Stimulated activated CD8-positive, alpha-beta memory T cell treated with anti-CD3 and anti-CD28 coated beads, Interleukin-12 subunit alpha, Interleukin-12 subunit beta, amount 100 ng/mL, for 4 hours (primary cell): ENCODE data around the gene EPN3.

Source experiments
- DNase-seq: peaks from one replicate; pipeline ENCODE4 v3.0.0-alpha.2; 2020; ENCODE audit warnings: low read depth

EPN3 gene

DNA sequence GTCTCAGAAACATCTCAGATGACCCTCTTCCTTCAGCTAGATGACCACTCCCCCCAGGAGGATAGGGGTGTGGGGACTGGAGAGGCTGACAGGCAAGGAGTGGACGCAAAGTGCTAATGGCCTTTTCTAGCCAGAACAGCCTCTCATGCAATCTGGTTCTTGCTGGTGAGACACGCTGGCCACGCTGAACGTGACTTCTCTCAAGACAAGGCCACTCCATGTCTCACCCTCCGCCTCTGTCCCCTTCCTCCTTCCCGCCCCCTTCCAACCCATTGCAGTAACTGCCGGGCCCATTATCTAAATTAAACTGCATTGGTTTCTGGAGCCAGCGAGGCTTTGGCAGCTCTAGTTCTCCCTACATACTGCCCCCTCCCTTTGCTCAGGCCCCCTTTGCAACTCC is 37.5 kb downstream of the EPN3 start:
- DNase-seq: no peak

DNA sequence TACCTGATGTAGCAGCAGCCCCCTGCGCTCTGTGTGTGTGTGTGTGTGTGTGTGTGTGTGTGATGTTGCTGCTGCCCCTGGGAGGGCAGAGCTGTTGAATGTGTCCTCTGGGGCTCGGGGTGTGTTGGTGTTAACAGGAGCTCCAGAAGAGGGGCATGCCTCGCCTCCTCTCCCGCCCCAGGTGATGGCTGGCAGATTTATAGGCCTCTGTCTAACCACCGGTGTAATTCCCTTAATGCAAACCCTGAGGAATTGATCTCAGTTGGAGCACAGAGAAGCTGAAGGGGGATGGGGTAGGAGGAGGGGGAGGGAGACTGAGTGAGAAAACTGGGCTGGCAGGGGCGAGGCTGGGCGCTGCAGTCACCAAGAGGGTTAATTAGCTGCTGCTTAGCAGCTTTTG is 38.0 kb downstream of the EPN3 start:
- no peak for DNase-seq

GRCh38 chr17:50571681-50572080 is 39.1 kb downstream of the EPN3 start:
- DNase-seq: no peak

DNA sequence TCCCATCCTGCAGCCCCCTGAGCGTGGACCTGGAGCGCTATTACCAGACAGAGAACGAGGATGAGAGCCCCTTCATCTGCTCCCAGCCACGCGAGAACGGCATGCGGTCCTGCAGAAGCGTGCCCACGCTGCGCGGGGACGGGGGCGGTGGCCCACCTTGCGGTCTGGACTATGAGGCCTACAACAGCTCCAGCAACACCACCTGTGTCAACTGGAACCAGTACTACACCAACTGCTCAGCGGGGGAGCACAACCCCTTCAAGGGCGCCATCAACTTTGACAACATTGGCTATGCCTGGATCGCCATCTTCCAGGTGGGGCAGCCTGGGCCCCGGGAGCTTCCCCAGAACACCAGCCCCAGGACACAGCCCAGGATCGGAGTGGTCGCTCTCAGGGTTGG is 40.0 kb downstream of the EPN3 start:
- no peak for DNase-seq

GRCh38 chr17:50573866-50574611 is 41.5 kb downstream of the EPN3 start:
- DNase-seq: no peak

DNA sequence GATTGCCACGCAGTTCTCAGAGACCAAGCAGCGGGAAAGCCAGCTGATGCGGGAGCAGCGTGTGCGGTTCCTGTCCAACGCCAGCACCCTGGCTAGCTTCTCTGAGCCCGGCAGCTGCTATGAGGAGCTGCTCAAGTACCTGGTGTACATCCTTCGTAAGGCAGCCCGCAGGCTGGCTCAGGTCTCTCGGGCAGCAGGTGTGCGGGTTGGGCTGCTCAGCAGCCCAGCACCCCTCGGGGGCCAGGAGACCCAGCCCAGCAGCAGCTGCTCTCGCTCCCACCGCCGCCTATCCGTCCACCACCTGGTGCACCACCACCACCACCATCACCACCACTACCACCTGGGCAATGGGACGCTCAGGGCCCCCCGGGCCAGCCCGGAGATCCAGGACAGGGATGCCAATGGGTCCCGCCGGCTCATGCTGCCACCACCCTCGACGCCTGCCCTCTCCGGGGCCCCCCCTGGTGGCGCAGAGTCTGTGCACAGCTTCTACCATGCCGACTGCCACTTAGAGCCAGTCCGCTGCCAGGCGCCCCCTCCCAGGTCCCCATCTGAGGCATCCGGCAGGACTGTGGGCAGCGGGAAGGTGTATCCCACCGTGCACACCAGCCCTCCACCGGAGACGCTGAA is 43.2 kb downstream of the EPN3 start:
- no peak for DNase-seq

DNA sequence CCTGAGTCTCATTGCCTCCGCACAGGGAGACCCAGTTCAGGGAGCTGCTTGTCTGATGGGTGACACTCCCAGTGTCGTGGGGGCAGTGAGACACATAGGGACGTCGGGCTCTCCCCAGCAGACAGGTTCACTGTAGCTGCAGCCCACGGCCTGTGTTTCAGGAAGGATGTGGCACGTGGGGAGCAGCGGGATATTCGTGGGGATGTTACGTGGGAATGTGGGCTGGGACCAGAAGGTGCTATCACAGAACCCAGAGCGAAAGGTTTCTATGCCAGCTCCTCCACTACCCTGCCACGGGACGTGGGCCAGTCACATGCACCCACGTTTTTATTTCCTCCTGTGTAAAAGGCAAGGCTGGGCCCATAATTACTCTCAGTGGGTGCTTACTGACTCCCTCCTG is 44.3 kb downstream of the EPN3 start:
- DNase-seq: no peak

- no peak for DNase-seq
Observed at GRCh38 chr17:50577451-50577954, 45.0 kb downstream of the EPN3 start.

DNA sequence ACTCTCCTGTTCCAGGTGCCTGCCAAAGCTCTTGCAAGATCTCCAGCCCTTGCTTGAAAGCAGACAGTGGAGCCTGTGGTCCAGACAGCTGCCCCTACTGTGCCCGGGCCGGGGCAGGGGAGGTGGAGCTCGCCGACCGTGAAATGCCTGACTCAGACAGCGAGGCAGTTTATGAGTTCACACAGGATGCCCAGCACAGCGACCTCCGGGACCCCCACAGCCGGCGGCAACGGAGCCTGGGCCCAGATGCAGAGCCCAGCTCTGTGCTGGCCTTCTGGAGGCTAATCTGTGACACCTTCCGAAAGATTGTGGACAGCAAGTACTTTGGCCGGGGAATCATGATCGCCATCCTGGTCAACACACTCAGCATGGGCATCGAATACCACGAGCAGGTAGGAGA is 45.6 kb downstream of the EPN3 start:
- DNase-seq: no peak

DNA sequence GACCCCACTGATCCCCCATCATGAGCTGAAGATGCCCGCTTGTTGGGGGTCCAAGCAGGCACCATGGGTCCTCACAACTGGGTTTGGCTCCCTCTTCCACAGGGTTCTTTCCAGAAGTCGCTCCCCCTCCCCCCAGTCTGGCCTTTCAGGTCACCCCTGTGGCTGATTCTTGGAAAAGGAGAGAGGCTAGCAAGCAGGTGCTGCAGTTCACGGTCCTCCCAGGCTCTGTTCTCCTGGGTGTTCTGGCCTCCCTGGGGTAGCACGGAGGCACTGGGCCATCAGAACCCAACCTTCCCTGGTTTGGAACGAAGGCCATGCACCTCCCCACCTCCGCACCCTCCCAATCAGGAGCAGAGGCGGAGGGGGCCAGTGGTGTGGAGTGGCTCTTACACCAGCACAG is 46.9 kb downstream of the EPN3 start:
- no peak for DNase-seq

DNA sequence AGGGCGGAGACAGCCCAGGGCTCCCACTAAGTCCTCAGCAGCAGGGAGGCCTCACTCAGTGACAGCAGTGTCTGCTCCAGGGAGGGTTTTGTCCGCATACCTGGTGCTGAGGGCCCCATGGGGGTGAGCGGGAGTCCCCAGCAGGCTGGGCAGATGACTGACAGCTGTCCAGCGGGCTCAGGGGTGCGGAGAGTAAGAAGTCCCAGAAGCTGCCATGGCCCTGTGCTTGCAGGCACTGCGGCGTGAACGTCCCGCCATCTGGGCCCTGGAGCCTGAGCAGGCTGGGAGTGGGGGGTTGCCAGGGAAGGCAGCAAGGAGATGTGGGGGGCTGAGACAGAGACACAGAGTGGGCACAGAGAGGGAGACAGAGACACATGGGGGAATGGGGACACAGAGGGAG is 48.1 kb downstream of the EPN3 start:
- no peak for DNase-seq

GRCh38 chr17:50581316-50581715 is 48.8 kb downstream of the EPN3 start:
- no peak for DNase-seq

DNA sequence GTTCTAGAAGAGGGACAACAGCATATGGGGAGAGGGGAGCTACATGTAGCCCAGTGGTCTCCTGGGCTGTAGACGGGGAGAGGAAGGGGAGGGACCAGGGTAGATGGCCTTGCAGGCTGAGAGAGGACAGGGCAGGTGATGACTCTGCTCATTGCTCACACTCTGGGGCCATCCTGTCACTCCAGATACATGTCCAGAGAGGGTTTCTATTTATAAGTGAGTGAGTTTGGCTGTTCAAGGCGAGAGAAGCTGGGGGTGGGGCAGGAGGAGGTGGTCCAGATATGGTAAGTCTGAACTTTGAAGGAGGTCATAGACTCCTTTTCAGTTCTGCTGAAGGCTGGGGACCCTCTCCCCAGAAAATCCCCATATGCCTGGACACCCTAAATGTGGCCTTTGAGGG is 50.2 kb downstream of the EPN3 start:
- no peak for DNase-seq

GRCh38 chr17:50583641-50584040 is 51.1 kb downstream of the EPN3 start:
- DNase-seq: no peak

DNA sequence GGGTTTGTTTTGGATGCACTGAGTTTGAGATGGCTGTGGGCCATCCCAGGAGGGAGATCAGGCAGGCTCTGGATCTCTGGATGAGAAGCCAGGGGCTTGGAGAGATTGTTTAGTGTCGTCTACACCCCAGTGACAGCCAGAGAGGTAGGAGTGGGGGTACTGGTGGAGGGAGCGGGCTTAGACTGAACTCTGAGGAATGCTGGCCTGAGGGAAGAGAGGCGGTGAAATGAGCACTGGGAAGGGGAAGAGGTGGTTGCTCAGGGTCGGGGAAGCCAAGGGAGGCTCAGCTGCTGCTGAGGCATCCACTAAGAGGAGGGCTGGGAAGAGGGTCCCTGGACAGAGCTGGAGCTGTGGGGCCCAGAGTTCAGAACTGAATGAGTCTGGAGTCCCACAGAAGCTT is 51.6 kb downstream of the EPN3 start:
- no peak for DNase-seq

- DNase-seq: no peak
Observed at GRCh38 chr17:50584749-50585148, 52.2 kb downstream of the EPN3 start.

GRCh38 chr17:50585346-50585745 is 52.8 kb downstream of the EPN3 start:
- no peak for DNase-seq

DNA sequence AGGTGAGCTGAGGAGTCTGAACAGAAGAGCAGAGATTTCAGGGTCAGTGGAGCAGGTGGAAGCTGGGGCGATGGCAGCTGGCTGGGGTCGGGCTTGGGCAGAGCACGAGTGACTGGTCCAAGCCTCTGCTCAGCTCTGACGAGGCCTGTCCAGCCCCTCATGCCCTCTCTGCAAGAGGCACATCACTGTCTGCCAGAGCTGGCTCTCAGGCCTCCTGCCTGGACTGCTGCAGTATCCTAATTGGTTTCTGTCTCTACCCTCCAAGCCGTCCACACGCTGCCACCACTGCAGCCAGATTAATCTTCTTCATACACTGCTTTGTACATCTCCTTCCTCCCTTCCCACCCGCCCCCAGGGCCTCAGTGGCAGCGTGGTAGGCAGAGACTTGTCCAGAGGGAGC is 53.4 kb downstream of the EPN3 start:
- no peak for DNase-seq

DNA sequence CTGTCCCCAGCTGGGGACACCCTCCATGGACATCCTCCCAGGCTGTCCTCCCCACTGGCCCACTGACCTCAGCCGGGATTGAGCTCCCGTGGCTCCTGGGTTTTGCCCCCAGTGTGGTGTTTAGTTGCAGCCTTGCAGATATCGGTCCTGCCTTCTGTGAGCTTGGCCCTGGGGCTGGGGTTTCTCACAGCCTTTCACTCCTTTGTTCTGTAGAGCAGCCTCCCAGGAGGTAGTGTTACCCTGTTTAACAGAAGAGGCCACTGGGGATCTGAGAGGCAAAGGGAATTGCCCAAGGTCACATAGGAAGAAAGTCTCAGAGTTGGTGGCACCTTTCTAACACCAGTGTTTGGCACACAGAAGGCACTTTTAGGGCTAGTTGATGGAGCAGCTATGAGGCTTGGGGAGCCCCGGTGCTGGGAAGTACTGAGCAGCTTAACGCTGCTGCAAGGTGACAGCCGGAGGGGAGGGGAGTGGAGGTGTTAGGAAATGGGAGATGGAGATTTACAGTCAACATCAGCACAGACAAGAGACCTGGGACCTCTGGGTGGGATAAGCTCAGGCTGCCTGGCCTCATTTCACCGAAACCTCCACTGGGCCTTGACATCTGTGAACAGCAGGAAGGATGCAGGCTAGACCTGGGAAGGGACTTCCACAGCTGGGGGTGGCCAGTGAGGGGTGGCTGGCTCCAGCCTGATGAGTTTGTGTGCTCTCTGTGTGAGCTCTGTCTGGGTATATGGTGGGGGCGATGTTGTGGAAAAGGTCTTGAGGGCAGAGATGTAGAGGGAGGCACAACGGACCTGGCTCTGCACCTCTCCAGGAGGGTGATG is 54.1 kb downstream of the EPN3 start:
- no peak for DNase-seq

DNA sequence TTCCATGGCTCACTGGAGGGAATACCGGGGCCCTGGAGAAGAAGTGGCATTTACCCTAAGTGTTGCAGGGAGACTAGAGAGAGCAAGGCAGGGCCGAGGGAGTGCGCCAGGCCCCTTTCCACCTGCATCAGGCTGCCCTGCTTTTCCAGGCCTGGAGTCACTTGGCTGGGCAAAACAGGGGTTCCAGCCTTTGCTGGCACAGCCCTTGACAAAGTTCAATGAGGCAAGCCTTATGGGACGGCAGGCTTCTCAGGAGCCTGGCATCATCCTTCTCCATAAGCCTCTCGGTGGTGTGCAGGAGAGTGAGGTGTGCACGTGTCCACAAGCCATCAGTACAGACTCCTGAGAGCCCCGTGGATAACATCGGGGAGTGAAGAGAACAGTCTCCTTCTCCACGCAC is 55.0 kb downstream of the EPN3 start:
- DNase-seq: no peak

GRCh38 chr17:50588391-50589049 is 56.0 kb downstream of the EPN3 start:
- DNase-seq: no peak

DNA sequence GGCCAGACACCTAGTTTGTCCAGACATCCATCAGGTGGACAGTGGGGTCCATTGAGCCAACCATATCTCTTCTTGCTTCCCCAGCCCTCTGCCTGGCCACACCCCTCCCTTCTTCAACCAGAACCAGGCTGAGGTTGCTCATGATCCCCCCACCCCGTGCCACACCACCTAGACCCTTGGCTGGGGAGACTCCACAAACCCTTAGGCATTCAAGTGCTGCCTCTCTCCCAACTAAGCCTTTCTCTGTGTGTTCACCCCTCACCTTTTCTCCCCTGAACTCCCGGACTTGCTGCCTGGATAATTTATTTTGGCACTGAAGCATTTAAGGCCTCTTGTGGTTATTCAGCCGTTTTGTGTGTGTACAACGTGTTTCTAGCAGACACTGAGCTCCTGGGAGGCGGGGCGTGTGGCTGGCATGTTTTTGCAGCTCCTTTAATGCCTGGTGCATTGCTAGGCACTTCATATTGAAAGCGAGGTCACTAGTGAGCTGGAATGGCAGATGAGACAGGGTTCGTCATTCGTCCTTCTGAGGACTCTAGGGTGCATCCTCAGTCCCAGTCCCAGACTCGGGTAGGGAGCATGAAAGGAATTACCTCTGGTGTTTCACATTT is 56.7 kb downstream of the EPN3 start:
- DNase-seq: no peak
